Activated naive CD4-positive, alpha-beta T cell treated with anti-CD3 and anti-CD28 coated beads, Interleukin-2, amount 50 U/mL, for 24 hours (primary cell): ENCODE data around the gene STKLD1.
"Not testable (repeated sequence)": the region's sequence is repeated elsewhere in the genome, so short reads cannot be mapped to it uniquely, and the experiment has no call there.

ENCODE experiments used
- H3K27ac Mint-ChIP-seq: one replicate; pipeline ENCODE4 v1.8.0; 2021; ENCODE audit warnings: mild to moderate bottlenecking, mixed read lengths
- H3K27me3 Mint-ChIP-seq: one replicate; pipeline ENCODE4 v1.8.0; 2021; ENCODE audit warnings: mixed read lengths
- H3K36me3 Mint-ChIP-seq: one replicate; pipeline ENCODE4 v1.8.0; 2021; ENCODE audit warnings: mixed read lengths
- H3K4me1 Mint-ChIP-seq: one replicate; pipeline ENCODE4 v1.8.0; 2021; ENCODE audit warnings: mixed read lengths
- H3K4me3 Mint-ChIP-seq: one replicate; pipeline ENCODE4 v1.8.0; 2021; ENCODE audit warnings: mild to moderate bottlenecking, mixed read lengths
- H3K9me3 Mint-ChIP-seq: one replicate; pipeline ENCODE4 v1.8.0; 2021; ENCODE audit warnings: mixed read lengths

Gene STKLD1

GRCh38 chr9:133384736-133385321 lies 8.7 kb downstream of the STKLD1 start:
- Mint-ChIP-seq H3K36me3 (no peaks in the 10 kb centered on the region), H3K27ac (no peak overlapping the region), H3K4me3 (no peak overlapping the region), H3K9me3 (no peaks in the 10 kb centered on the region), H3K27me3 (peaks cover under 1% of the 10 kb centered on the region), H3K4me1 (no peaks in the 10 kb centered on the region)

- Mint-ChIP-seq H3K27me3 (peaks cover 2% of the 10 kb centered on the region), H3K9me3 (no peaks in the 10 kb centered on the region), H3K36me3 (no peaks in the 10 kb centered on the region), H3K27ac (no peak overlapping the region), H3K4me1 (no peaks in the 10 kb centered on the region), H3K4me3 (no peak overlapping the region)
These were observed 9.3 kb downstream of the STKLD1 start for GRCh38 chr9:133385452-133385851.

GRCh38 chr9:133386338-133386737 lies 10.2 kb downstream of the STKLD1 start:
- Mint-ChIP-seq H3K27me3 (peaks cover 2% of the 10 kb centered on the region), H3K36me3 (no peaks in the 10 kb centered on the region), H3K4me1 (no peaks in the 10 kb centered on the region), H3K9me3 (no peaks in the 10 kb centered on the region), H3K27ac (no peak overlapping the region), H3K4me3 (no peak overlapping the region)

GRCh38 chr9:133387680-133388079 lies 11.5 kb downstream of the STKLD1 start:
- Mint-ChIP-seq H3K27me3 (peaks cover 2% of the 10 kb centered on the region), H3K27ac (no peak overlapping the region), H3K36me3 (no peaks in the 10 kb centered on the region), H3K4me1 (no peaks in the 10 kb centered on the region), H3K4me3 (no peak overlapping the region), H3K9me3 (no peaks in the 10 kb centered on the region)

GRCh38 chr9:133389025-133389557 lies 12.9 kb downstream of the STKLD1 start:
- H3K27ac Mint-ChIP-seq, result no peak overlapping the region
- H3K27me3 Mint-ChIP-seq, result peaks cover 2% of the 10 kb centered on the region
- no peak overlapping the region for H3K4me3 Mint-ChIP-seq
- H3K4me1 Mint-ChIP-seq, result no peaks in the 10 kb centered on the region
- no peaks in the 10 kb centered on the region for H3K36me3 Mint-ChIP-seq
- no peaks in the 10 kb centered on the region for H3K9me3 Mint-ChIP-seq

GRCh38 chr9:133389562-133389961 lies 13.4 kb downstream of the STKLD1 start:
- Mint-ChIP-seq H3K27me3 (peaks cover 2% of the 10 kb centered on the region), H3K9me3 (no peaks in the 10 kb centered on the region), H3K4me3 (no peak overlapping the region), H3K27ac (no peak overlapping the region), H3K36me3 (no peaks in the 10 kb centered on the region), H3K4me1 (no peaks in the 10 kb centered on the region)

- Mint-ChIP-seq H3K27me3 (peaks cover 2% of the 10 kb centered on the region), H3K4me3 (no peak overlapping the region), H3K27ac (no peak overlapping the region), H3K36me3 (no peaks in the 10 kb centered on the region), H3K9me3 (no peaks in the 10 kb centered on the region), H3K4me1 (no peaks in the 10 kb centered on the region)
These were observed 14.5 kb downstream of the STKLD1 start for GRCh38 chr9:133390713-133391112.

- not testable (repeated sequence) for H3K4me1 Mint-ChIP-seq, H3K27ac Mint-ChIP-seq, H3K4me3 Mint-ChIP-seq, H3K27me3 Mint-ChIP-seq, H3K36me3 Mint-ChIP-seq, H3K9me3 Mint-ChIP-seq
These were observed 15.3 kb downstream of the STKLD1 start for GRCh38 chr9:133391449-133391848.

- not testable (repeated sequence) for H3K36me3 Mint-ChIP-seq, H3K27ac Mint-ChIP-seq, H3K4me1 Mint-ChIP-seq, H3K27me3 Mint-ChIP-seq, H3K4me3 Mint-ChIP-seq, H3K9me3 Mint-ChIP-seq
These were observed 16.1 kb downstream of the STKLD1 start for GRCh38 chr9:133392308-133392707.

GRCh38 chr9:133393399-133393798 lies 17.2 kb downstream of the STKLD1 start:
- no peak overlapping the region for H3K4me3 Mint-ChIP-seq
- no peaks in the 10 kb centered on the region for H3K36me3 Mint-ChIP-seq
- H3K9me3 Mint-ChIP-seq, result no peaks in the 10 kb centered on the region
- no peak overlapping the region for H3K27ac Mint-ChIP-seq
- no peaks in the 10 kb centered on the region for H3K4me1 Mint-ChIP-seq
- peaks cover 2% of the 10 kb centered on the region for H3K27me3 Mint-ChIP-seq

GRCh38 chr9:133394687-133395271 lies 18.6 kb downstream of the STKLD1 start:
- no peaks in the 10 kb centered on the region for H3K4me1 Mint-ChIP-seq
- no peak overlapping the region for H3K4me3 Mint-ChIP-seq
- no peak overlapping the region for H3K27ac Mint-ChIP-seq
- peaks cover 1% of the 10 kb centered on the region for H3K27me3 Mint-ChIP-seq
- H3K9me3 Mint-ChIP-seq, result no peaks in the 10 kb centered on the region
- no peaks in the 10 kb centered on the region for H3K36me3 Mint-ChIP-seq

- Mint-ChIP-seq H3K9me3 (no peaks in the 10 kb centered on the region), H3K27me3 (no peaks in the 10 kb centered on the region), H3K4me3 (no peak overlapping the region)
These were observed 20.8 kb downstream of the STKLD1 start for GRCh38 chr9:133396952-133397351.

GRCh38 chr9:133397370-133397769 lies 21.2 kb downstream of the STKLD1 start:
- H3K27ac Mint-ChIP-seq, result no peak overlapping the region
- no peaks in the 10 kb centered on the region for H3K9me3 Mint-ChIP-seq
- no peaks in the 10 kb centered on the region for H3K4me1 Mint-ChIP-seq
- H3K27me3 Mint-ChIP-seq, result no peaks in the 10 kb centered on the region
- no peaks in the 10 kb centered on the region for H3K36me3 Mint-ChIP-seq
- H3K4me3 Mint-ChIP-seq, result no peak overlapping the region

More at GRCh38 chr9:133396952-133397351, 20.8 kb downstream of the STKLD1 start:
- Mint-ChIP-seq H3K4me1 (no peaks in the 10 kb centered on the region), H3K36me3 (no peaks in the 10 kb centered on the region), H3K27ac (no peak overlapping the region)

- H3K9me3 Mint-ChIP-seq, result no peaks in the 10 kb centered on the region
- no peak overlapping the region for H3K4me3 Mint-ChIP-seq
- no peaks in the 10 kb centered on the region for H3K4me1 Mint-ChIP-seq
- no peak overlapping the region for H3K27ac Mint-ChIP-seq
- H3K27me3 Mint-ChIP-seq, result no peaks in the 10 kb centered on the region
- no peaks in the 10 kb centered on the region for H3K36me3 Mint-ChIP-seq
These were observed 21.7 kb downstream of the STKLD1 start for GRCh38 chr9:133397895-133398294.

- H3K27ac Mint-ChIP-seq, result no peak overlapping the region
- no peaks in the 10 kb centered on the region for H3K27me3 Mint-ChIP-seq
- H3K4me1 Mint-ChIP-seq, result peaks cover 4% of the 10 kb centered on the region
- H3K9me3 Mint-ChIP-seq, result no peaks in the 10 kb centered on the region
- H3K4me3 Mint-ChIP-seq, result no peak overlapping the region
- peaks cover under 1% of the 10 kb centered on the region for H3K36me3 Mint-ChIP-seq
These were observed 24.1 kb downstream of the STKLD1 start for GRCh38 chr9:133400292-133400691.

GRCh38 chr9:133401588-133401987 lies 25.4 kb downstream of the STKLD1 start:
- Mint-ChIP-seq H3K27me3 (no peaks in the 10 kb centered on the region), H3K4me1 (peaks cover 5% of the 10 kb centered on the region), H3K4me3 (no peak overlapping the region), H3K27ac (no peak overlapping the region), H3K9me3 (no peaks in the 10 kb centered on the region), H3K36me3 (peaks cover 2% of the 10 kb centered on the region)

GRCh38 chr9:133402689-133403088 lies 26.5 kb downstream of the STKLD1 start:
- Mint-ChIP-seq H3K36me3 (peaks cover 9% of the 10 kb centered on the region), H3K4me1 (peaks cover 12% of the 10 kb centered on the region), H3K27me3 (no peaks in the 10 kb centered on the region), H3K9me3 (no peaks in the 10 kb centered on the region), H3K4me3 (no peak overlapping the region), H3K27ac (no peak overlapping the region)
